SIG-M5 (cell line): ENCODE measurements around the gene PPP2R5D.

ENCODE experiments used
- DNase-seq: peaks from one replicate; lab custom pipeline; 2025; lab: John Stamatoyannopoulos, UW

The PPP2R5D gene

GRCh38 chr6:43059168-43060033 lies 75.0 kb downstream of the PPP2R5D start, which contains the start of the genes KLC4 and MRPL2:
Gene KLC4 (plus strand): TSS chr6:43059631. CDS start chr6:43061336, 1,705 bp downstream.
Gene MRPL2 (minus strand): TSS chr6:43059434. CDS start chr6:43059381, 53 bp downstream.
- DNase-seq = peak; percentile 78

GRCh38 chr6:43060034-43060754 lies 75.8 kb downstream of the PPP2R5D start:
- DNase-seq = no peak

- no peak for DNase-seq
These were observed 76.6 kb downstream of the PPP2R5D start for GRCh38 chr6:43060755-43061633.

- DNase-seq = no peak
These were observed 77.5 kb downstream of the PPP2R5D start for GRCh38 chr6:43061861-43062260.
